Gastroesophageal sphincter (tissue), 4 donors: ENCODE data around the gene PLEK2. TPM values are rescaled to one million over a fixed set of nuclear protein-coding genes. Genes with fewer than 3 reads are reported as not detected.

ENCODE experiments used
- ATAC-seq: fragments of 150-250 bp; one replicate; pipeline ENCODE4 v1.9.1; 2016; ENCODE audit warnings: mild to moderate bottlenecking, moderate library complexity
- H3K27ac ChIP-seq, 4 donors: fragments of 200-600 bp; sonication (generic) in 3 of 4; 1 replicate in 3 of 4; 2 replicates in 1 of 4; pipeline ENCODE4 v1.5.1; 2016 to 2019
- H3K27me3 ChIP-seq: fragments of 200-600 bp; sonication (generic); one replicate; pipeline ENCODE4 v1.5.1; 2019
- H3K36me3 ChIP-seq, 2 donors: fragments of 200-600 bp; sonication (generic); one replicate each; pipeline ENCODE4 v1.5.1; 2019; ENCODE audit warnings: control low read depth in 1 of 2
- H3K4me1 ChIP-seq, 3 donors: fragments of 200-600 bp; sonication (generic); 1 replicate in 2 of 3; 2 replicates in 1 of 3; pipeline ENCODE4 v1.5.1; 2016 to 2019; ENCODE audit warnings: control low read depth in 2 of 3
- H3K4me3 ChIP-seq, 2 donors: fragments of 200-600 bp; sonication (generic); one replicate each; pipeline ENCODE4 v1.5.1; 2019; ENCODE audit warnings: mild to moderate bottlenecking in 1 of 2, moderate library complexity in 1 of 2
- H3K9me3 ChIP-seq, 3 donors: fragments of 200-600 bp; sonication (generic); one replicate each; pipeline ENCODE4 v1.5.1; 2017 to 2019; ENCODE audit warnings: control low read depth in 2 of 3
- EP300 ChIP-seq: sonication (generic); formaldehyde crosslinking; IDR thresholded peaks from one replicate; pipeline ENCODE4 v1.6.1; 2017; ENCODE audit warnings: antibody characterized with exemption, mild to moderate bottlenecking
- POLR2A ChIP-seq, 2 donors: fragments of 450-650 bp; IDR thresholded peaks; one replicate each; pipeline ENCODE4 v1.6.1; 2017; ENCODE audit warnings: antibody characterized with exemption in 2 of 2, mild to moderate bottlenecking in 2 of 2, moderate library complexity in 1 of 2
- POLR2AphosphoS5 ChIP-seq: sonication (generic); formaldehyde crosslinking; IDR thresholded peaks from one replicate; pipeline ENCODE4 v1.6.1; 2017; ENCODE audit warnings: antibody characterized with exemption
- WGBS, 2 donors: methylation state at CpG; one replicate each; pipeline ENCODE4 v1.1.5; 2018; ENCODE audit warnings: low coverage in 1 of 2; 5-methylcytosine and 5-hydroxymethylcytosine counted together
- total RNA-seq, 4 donors: library from RNA; depleted of rRNA; stranded (reverse); fragments of >200 nt; gene quantifications; one replicate each; pipeline ENCODE4 v1.1.0, GENCODE V29; 2016
- TF ChIP-seq, protein P1 (sequence below), 4 experiments: fragments of 200-600 bp in 2 of 4; fragments of 450-650 bp in 2 of 4; sonication (generic) in 1 of 4; IDR thresholded peaks; one replicate each; pipeline ENCODE4 v1.5.1; 2017 to 2019; ENCODE audit warnings: antibody characterized with exemption in 4 of 4, mild to moderate bottlenecking in 2 of 4, moderate library complexity in 2 of 4

PLEK2 gene
- total RNA-seq, 4 donors from 2014 or later = 0.37 TPM; not detected in 3

- TF ChIP-seq, protein P1, sequence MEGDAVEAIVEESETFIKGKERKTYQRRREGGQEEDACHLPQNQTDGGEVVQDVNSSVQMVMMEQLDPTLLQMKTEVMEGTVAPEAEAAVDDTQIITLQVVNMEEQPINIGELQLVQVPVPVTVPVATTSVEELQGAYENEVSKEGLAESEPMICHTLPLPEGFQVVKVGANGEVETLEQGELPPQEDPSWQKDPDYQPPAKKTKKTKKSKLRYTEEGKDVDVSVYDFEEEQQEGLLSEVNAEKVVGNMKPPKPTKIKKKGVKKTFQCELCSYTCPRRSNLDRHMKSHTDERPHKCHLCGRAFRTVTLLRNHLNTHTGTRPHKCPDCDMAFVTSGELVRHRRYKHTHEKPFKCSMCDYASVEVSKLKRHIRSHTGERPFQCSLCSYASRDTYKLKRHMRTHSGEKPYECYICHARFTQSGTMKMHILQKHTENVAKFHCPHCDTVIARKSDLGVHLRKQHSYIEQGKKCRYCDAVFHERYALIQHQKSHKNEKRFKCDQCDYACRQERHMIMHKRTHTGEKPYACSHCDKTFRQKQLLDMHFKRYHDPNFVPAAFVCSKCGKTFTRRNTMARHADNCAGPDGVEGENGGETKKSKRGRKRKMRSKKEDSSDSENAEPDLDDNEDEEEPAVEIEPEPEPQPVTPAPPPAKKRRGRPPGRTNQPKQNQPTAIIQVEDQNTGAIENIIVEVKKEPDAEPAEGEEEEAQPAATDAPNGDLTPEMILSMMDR (IDR thresholded peaks at IDR 0.05) = no peak
- TF ChIP-seq POLR2AphosphoS5 = no peak
- TF ChIP-seq POLR2A (IDR thresholded peaks at IDR 0.05) = no peak
- no peak for TF ChIP-seq EP300
- H3K27me3 ChIP-seq = peaks cover 29% of the 10 kb centered on the region
- peaks cover 0 to 12% (median 3%) of the 10 kb centered on the region in 3 donors for H3K4me1 ChIP-seq
- H3K9me3 ChIP-seq = no peaks in the 10 kb centered on the region
- no peak overlapping the region for H3K4me3 ChIP-seq
- no peak for ATAC-seq
- no peak overlapping the region for H3K27ac ChIP-seq
- H3K36me3 ChIP-seq = no peaks in the 10 kb centered on the region
- 69 to 100% methylated on average over 1 to 4 of the region's 7 CpGs for WGBS, 2 donors
Measured at GRCh38 chr14:67428501-67429031, 16.6 kb upstream of the PLEK2 start.

DNA sequence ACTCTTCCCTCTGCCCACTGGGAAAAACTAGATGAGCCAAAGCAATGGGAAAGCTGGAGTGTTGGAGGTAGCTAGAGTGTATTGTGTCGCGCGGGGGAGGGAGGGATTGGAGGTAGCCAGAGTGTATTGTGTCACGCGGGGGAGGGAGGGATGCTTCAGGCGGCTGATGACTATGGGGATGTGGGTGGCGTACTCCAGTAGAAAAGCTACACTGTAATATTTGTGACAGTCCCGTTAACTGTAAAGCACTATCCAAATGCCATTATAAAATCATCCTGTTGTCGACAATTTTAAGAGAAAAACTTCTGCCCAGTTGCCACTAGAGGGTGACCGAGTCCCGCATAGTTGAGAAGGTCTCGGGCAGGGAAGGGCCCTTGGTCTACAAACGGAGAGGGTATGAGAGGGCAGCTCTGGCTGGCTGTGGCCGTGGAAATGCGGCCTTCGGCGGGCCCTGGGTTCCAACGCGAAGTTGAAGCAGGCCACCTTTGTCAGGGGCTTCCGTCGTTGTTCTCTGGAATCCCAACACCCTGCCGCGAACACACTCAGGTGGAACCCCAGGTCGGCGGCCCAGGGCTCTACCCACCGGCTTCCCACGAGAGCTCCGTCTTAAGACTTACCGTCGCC is 15.1 kb upstream of the PLEK2 start:
- no peak overlapping the region for H3K4me3 ChIP-seq
- H3K36me3 ChIP-seq = no peaks in the 10 kb centered on the region
- H3K27me3 ChIP-seq = peaks cover 34% of the 10 kb centered on the region
- no peak for TF ChIP-seq POLR2A (IDR thresholded peaks at IDR 0.05)
- no peak for TF ChIP-seq POLR2AphosphoS5
- TF ChIP-seq, protein P1 (IDR thresholded peaks at IDR 0.05) = peak; percentile 73 to 83 (median 80)
- ATAC-seq = peak; percentile 81
- no peak overlapping the region for H3K27ac ChIP-seq
- peaks cover 0 to 9% (median 3%) of the 10 kb centered on the region in 3 donors for H3K4me1 ChIP-seq
- H3K9me3 ChIP-seq = no peaks in the 10 kb centered on the region
- WGBS, 2 donors = 31 to 53% methylated on average over 3 to 29 of the region's 30 CpGs

- Histone ChIP-seq H3K27me3 (peaks cover 34% of the 10 kb centered on the region), H3K36me3 (no peaks in the 10 kb centered on the region), H3K27ac (no peak overlapping the region), H3K9me3 (no peaks in the 10 kb centered on the region), H3K4me1 (peaks cover 0 to 8% (median 3%) of the 10 kb centered on the region in 3 donors), H3K4me3 (no peak overlapping the region)
- TF ChIP-seq POLR2AphosphoS5 = no peak
- TF ChIP-seq, protein P1 (IDR thresholded peaks at IDR 0.05) = no peak
- TF ChIP-seq EP300 = no peak
- no peak for TF ChIP-seq POLR2A (IDR thresholded peaks at IDR 0.05)
- WGBS, 2 donors = 56 to 80% methylated on average over 6 to 7 of the region's 8 CpGs
- no peak for ATAC-seq
Measured at GRCh38 chr14:67426161-67426560, 14.2 kb upstream of the PLEK2 start.

DNA sequence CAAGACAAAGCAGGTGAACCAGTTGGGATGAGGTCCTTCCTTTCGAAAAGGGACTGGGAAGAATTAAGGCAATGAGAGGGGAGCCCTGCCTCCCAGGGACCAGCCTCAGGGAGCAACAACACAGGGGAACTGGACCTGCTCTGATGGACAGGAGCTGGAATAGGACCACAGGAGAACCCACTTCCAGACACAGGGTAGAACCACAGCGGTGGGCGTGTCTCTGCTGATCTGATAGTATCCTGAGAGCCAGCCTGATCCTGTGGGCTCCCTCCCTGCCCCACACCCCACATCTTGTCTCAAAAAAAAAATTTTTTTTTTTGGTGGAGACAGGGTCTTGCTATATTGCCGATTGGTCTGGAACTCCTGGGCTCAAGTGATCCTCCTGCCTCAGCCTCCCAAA is 13.6 kb upstream of the PLEK2 start:
- Histone ChIP-seq H3K4me3 (no peak overlapping the region), H3K27me3 (peaks cover 34% of the 10 kb centered on the region), H3K27ac (no peak overlapping the region), H3K36me3 (no peaks in the 10 kb centered on the region), H3K9me3 (no peaks in the 10 kb centered on the region), H3K4me1 (peaks cover 0 to 8% (median 3%) of the 10 kb centered on the region in 3 donors)
- ATAC-seq = no peak
- TF ChIP-seq POLR2A (IDR thresholded peaks at IDR 0.05) (no peak), EP300 (no peak), POLR2AphosphoS5 (no peak)
- TF ChIP-seq, protein P1 (IDR thresholded peaks at IDR 0.05) = no peak
- WGBS, 2 donors = 95% methylated on average over 3 of the region's 4 CpGs; no CpG with 5 or more reads in 1 of the 2 donors

- Histone ChIP-seq H3K27me3 (peaks cover 40% of the 10 kb centered on the region), H3K27ac (no peak overlapping the region), H3K4me1 (peaks cover 0 to 8% (median 3%) of the 10 kb centered on the region in 3 donors), H3K4me3 (no peak overlapping the region), H3K36me3 (no peaks in the 10 kb centered on the region), H3K9me3 (no peaks in the 10 kb centered on the region)
- no peak for ATAC-seq
- TF ChIP-seq EP300 (no peak), POLR2AphosphoS5 (no peak), POLR2A (IDR thresholded peaks at IDR 0.05) (no peak)
- TF ChIP-seq, protein P1 (IDR thresholded peaks at IDR 0.05) = no peak
- WGBS, 2 donors = 22% methylated on average over 2 of the region's 3 CpGs; no CpG with 5 or more reads in 1 of the 2 donors
Measured at GRCh38 chr14:67424539-67424938, 12.6 kb upstream of the PLEK2 start.
